SK-N-SH treated with all-trans-retinoic acid at 6 μM for 48 hours (cell line): Measurements from ENCODE around the gene HOXB13.

Source experiments
- GLIS3 ChIP-seq: fragments of 250-450 bp; sonication (Bioruptor Pico); IDR thresholded peaks from 2 replicates; pipeline ENCODE4 v1.5.0; 2020; ENCODE audit warnings: mild to moderate bottlenecking, moderate library complexity
- OSR1 ChIP-seq: fragments of 250-450 bp; sonication (Bioruptor Pico); IDR thresholded peaks from 2 replicates; pipeline ENCODE4 v1.8.0; 2022; ENCODE audit warnings: moderate library complexity, mild to moderate bottlenecking, inconsistent platforms
- PATZ1 ChIP-seq: fragments of 250-450 bp; sonication (Bioruptor Pico); IDR thresholded peaks from 2 replicates; pipeline ENCODE4 v1.8.0; 2020; ENCODE audit warnings: mild to moderate bottlenecking, moderate library complexity, borderline replicate concordance
- RARB ChIP-seq: fragments of 250-450 bp; sonication (Bioruptor Pico); IDR thresholded peaks from 2 replicates; pipeline ENCODE4 v1.8.0; 2021; ENCODE audit warnings: mild to moderate bottlenecking, moderate library complexity
- SNAI2 ChIP-seq: fragments of 250-450 bp; sonication (Bioruptor Pico); IDR thresholded peaks from 2 replicates; pipeline ENCODE4 v1.5.0; 2020; ENCODE audit warnings: mild to moderate bottlenecking, moderate library complexity
- TOX ChIP-seq: fragments of 250-450 bp; sonication (Bioruptor Pico); IDR thresholded peaks from 2 replicates; pipeline ENCODE4 v1.8.0; 2021; ENCODE audit warnings: mild to moderate bottlenecking, moderate library complexity, borderline replicate concordance
- ZC3H10 ChIP-seq: fragments of 250-450 bp; sonication (Bioruptor Pico); IDR thresholded peaks from 2 replicates; pipeline ENCODE4 v1.5.1; 2021; ENCODE audit warnings: mild to moderate bottlenecking, moderate library complexity
- ZFP3 ChIP-seq: fragments of 250-450 bp; sonication (Bioruptor Pico); IDR thresholded peaks from 2 replicates; pipeline ENCODE4 v1.5.0; 2020; ENCODE audit warnings: mild to moderate bottlenecking, moderate library complexity
- ZFP30 ChIP-seq: fragments of 450-650 bp; formaldehyde crosslinking; IDR thresholded peaks from 2 replicates; pipeline ENCODE4 v1.5.0; 2022; ENCODE audit warnings: mild to moderate bottlenecking, moderate library complexity
- ZNF70 ChIP-seq: fragments of 450-650 bp; formaldehyde crosslinking; IDR thresholded peaks from 2 replicates; pipeline ENCODE4 v1.5.0; 2020; ENCODE audit warnings: mild to moderate bottlenecking, moderate library complexity

GRCh38 chr17:48718227-48718760 lies 10.3 kb downstream of the HOXB13 start:
- TF ChIP-seq ZNF70 = no peak
- TF ChIP-seq OSR1 = no peak
- no peak for TF ChIP-seq TOX
- no peak for TF ChIP-seq PATZ1 (CRISPR knock-in tag)
- TF ChIP-seq RARB (CRISPR knock-in tag) = no peak
- no peak for TF ChIP-seq GLIS3
- no peak for TF ChIP-seq ZC3H10
- no peak for TF ChIP-seq ZFP3
- no peak for TF ChIP-seq SNAI2 (CRISPR knock-in tag)
- no peak for TF ChIP-seq ZFP30 (CRISPR knock-in tag)
